NCI-H1048 (cell line): Measurements from ENCODE around the gene DCUN1D3.
"Not testable (repeated sequence)": the region's sequence is repeated elsewhere in the genome, so short reads cannot be mapped to it uniquely, and the experiment has no call there.

Source experiments
- DNase-seq: peaks from one replicate; lab custom pipeline; 2025; lab: John Stamatoyannopoulos, UW

DCUN1D3 gene, protein sequence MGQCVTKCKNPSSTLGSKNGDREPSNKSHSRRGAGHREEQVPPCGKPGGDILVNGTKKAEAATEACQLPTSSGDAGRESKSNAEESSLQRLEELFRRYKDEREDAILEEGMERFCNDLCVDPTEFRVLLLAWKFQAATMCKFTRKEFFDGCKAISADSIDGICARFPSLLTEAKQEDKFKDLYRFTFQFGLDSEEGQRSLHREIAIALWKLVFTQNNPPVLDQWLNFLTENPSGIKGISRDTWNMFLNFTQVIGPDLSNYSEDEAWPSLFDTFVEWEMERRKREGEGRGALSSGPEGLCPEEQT

GRCh38 chr16:20900299-20901067, at the start of gene DCUN1D3, which contains the start of gene LYRM1:
Gene DCUN1D3 (minus strand): TSS chr16:20900358. CDS start chr16:20862538, 37,820 bp downstream.
Gene LYRM1 (plus strand): TSS chr16:20900771. CDS start chr16:20915556, 14,785 bp downstream.
- peak; percentile 86 for DNase-seq

GRCh38 chr16:20949660-20950059, 49.5 kb upstream of the DCUN1D3 start:
- DNase-seq = no peak

GRCh38 chr16:20948444-20948843, 48.3 kb upstream of the DCUN1D3 start:
- no peak for DNase-seq

DNA sequence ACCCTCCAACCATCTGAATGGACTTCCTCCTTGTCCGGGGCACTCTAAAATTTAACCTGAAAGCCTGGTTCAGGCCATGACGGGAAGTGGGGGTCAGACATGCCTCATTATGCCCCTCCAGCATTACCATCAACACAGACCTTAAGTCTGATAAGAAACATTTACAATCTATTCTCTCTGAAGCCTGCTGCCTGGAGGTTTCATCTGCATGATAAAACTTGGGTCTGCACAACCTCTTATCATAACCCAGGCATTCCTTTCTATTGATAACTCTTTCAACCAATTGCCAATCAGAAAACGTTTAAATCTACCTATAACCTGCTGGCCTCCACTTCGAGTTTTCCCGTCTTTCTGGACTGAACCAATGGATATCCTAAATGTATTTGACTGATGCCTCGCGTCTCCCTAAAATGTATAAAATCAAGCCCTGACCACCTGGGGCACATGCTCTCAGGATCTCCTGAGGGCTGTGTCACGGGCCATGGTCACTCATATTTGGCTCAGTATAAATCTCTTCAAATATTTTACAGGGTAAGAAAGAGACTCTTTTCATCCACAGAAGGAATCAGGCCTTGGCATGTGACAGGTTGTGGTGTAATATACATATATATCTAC, 46.0 kb upstream of the DCUN1D3 start:
- no peak for DNase-seq

DNA sequence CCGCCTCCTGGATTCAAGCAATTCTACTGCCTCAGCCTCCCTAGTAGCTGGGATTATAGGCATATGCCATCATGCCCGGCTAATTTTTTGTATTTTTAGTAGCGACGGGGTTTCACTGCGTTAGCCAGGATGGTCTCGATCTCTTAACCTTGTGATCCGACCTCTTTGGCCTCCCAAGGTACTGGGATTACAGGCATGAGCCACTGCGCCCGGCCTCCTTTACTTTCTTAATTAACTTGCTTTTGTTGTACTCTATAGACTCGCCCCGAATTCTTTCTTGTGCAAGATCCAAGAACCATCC, 45.4 kb upstream of the DCUN1D3 start:
- not testable (repeated sequence) for DNase-seq

DNA sequence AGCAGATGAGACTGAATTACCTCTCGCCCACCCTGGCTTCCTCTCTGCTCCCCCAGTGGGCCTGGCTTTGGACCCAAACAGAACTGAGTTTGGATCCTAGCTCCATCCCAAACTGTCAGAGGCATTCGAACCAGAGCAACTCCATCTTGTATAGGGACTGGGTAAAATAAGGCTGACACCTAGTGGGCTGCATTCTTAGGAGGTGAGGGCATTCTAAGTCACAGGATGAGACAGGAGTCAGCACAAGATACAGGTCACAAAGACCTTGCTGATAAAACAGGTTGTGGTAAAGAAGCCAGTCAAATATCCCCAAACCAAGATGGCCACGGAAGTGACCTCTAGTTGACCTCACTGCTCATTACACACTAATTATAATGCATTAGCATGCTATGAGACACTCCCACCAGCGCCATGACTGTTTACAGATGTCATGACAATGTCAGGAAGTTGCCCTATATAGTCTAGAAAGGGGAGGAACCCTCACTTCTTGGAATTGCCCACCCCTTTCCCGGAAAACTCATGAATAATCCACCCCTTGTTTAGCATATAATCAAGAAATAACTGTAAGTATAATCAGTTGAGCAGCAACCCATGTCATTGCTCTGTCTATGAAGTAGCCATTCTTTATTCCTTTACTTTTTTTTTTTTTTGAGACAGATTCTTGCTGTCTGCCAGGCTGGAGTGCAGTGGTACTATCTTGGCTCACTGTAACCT, 44.9 kb upstream of the DCUN1D3 start:
- no peak for DNase-seq

DNA sequence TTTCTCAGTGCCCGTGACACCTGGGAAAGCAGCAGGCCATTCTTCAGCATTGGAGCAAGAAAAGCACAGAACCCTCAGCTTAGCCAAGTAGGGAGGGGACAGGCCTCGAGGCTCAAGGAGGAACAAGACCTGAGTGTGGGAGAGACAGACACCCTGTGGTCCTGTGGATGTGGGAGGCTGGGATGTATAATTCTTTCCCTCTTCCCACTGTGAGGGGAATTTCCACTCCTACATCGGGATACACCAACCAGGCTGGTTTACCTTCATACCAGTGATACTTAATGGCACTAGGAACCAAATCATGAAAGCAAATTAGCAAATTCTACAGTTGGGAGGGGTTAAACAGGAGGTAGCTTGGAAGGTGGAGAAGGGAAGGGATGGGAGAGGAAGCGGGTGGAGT, 42.1 kb upstream of the DCUN1D3 start:
- DNase-seq = no peak

DNA sequence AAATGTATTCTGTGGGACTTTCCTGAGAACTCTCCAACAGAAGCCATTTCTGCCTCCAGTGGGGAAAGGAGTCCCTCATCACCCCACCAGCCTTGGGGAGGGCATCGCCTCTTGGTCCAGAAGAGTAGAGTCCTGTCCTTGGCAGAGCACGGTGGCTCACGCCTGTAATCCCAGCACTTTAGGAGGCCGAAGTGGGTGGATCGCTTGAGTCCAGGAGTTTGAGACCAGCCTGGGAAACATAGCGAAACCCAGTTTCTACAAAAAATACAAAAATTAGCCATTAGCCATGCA, 41.4 kb upstream of the DCUN1D3 start:
- no peak for DNase-seq

- DNase-seq = no peak
These were observed 40.9 kb upstream of the DCUN1D3 start for GRCh38 chr16:20940871-20941635.

DNA sequence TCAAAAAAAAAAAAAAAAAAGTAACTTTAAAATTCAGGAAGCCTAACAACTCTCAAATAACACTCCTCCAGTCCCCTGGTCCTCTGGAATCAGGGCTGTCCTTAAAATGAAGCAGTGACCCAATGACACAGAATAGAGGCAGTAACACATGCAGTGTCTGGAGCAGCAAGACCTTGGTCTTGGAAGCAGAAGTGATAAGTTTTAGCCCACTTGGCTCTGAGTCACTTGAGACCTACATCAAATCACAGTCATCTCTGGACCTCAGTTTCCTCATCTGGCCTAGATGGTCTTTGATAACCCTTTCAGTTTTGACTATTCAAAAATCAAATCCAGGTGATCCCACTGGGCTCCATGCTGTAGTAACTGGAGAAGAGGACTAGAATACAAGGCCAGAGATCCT, 39.5 kb upstream of the DCUN1D3 start:
- DNase-seq = no peak

DNA sequence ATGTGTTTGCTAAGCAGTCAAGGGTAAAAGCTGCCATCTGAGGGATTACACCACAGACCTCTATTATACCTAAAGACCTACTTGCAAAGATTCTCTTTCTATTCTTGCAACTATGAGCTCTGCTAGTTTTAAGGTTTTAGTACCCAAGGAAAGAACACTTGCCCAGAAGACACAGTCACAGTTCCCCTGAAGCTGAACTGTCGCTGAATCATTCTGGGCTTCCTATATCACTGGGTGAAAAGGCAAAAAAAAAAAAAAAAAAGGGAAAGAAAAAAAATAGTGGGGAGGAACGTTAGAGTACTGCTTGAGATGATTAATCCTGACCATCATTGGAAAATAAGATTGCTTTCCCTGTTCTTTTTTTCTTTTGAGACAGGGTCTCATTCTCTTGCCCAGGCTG, 38.3 kb upstream of the DCUN1D3 start:
- DNase-seq = no peak

DNA sequence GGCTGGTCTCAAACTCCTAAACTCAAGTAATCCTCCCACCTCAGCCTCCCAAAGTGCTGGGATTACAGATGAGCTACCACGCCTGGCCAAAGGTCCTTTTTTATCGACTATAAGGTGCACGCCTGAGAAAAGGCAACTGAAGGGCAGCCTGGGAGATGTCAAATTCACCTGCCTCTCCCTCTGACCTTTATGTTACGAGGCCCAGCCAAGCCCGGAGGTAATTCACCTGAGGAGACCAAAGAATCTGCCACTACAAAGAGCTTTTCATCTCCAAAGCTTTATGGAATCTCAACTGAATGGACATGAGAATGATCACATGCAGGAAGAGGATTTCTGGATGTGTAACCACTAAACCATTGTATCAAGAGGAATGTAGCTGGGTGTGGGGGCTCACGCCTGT, 37.6 kb upstream of the DCUN1D3 start:
- DNase-seq = no peak

- DNase-seq = no peak
These were observed 33.4 kb upstream of the DCUN1D3 start for GRCh38 chr16:20933589-20933988.

DNA sequence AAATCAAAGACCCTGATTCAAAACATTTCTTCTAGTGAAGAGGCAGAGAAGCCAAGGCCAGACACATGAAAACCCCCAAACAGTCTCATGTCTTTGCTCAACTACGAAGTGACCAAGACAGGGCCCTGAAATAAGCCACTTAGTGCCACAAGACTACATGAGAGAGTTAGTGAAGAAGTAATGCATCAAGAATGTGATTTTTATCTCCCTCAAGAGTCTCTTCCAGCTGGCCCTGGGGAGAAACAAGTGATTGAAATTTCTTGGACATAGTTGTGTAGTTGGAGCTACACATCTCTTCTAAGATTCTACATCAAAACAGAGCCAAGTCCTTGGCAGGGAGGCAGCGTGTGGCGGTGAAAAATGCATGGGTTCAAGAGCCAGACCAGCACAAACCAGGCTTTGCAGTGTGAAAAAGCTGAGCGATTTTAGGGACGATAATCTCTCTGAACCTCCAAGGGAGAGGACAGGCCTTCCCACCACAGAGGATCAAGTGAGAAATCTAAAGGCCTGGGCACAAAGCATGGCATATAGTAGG, 31.0 kb upstream of the DCUN1D3 start:
- no peak for DNase-seq

DNA sequence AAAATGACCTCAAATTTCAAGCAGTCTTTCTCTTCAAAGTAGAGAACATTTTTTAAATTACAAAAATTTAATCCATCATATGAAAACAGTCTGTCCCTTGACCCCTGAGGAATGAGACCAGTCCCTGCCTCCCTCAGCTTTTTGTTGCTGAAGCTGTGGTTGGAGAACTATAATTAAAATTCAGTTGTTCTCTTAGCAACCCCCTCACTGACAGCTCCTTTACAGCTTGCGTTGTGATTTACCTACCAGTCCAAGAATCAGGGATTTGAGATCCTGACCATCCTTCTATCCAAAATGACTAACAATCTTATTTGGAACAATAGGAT, 30.2 kb upstream of the DCUN1D3 start:
- no peak for DNase-seq

- not testable (repeated sequence) for DNase-seq
These were observed 29.7 kb upstream of the DCUN1D3 start for GRCh38 chr16:20929676-20930364.

DNA sequence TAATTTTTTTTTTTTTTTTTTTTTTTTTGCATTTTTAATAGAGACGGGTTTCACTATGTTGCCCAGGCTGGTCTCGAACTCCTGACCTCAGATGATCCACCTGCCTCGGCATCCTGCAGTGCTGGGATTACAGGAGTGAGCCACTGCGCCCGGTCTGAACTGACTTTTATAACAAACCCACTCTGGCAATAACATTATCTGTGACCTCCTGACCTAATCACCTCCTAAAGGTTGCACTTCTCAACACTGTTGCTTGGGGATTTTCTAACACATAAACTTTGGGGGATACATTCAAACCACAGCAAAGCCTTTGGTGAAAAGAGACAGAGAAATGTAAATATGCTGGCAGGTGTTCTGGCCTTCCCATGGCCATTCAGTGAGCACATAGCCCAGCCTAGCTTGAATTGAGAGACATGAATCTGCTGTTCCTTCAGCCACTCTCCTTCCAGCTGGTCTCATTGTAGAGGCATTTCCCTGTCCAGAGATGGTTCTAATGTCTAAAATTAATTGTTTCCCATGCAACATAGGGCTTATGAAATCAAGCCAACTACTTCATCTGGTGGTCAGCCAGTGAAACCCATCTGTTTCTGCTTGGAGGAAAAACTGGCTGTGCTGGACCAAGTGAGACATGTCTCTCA, 28.7 kb upstream of the DCUN1D3 start:
- DNase-seq = no peak

DNA sequence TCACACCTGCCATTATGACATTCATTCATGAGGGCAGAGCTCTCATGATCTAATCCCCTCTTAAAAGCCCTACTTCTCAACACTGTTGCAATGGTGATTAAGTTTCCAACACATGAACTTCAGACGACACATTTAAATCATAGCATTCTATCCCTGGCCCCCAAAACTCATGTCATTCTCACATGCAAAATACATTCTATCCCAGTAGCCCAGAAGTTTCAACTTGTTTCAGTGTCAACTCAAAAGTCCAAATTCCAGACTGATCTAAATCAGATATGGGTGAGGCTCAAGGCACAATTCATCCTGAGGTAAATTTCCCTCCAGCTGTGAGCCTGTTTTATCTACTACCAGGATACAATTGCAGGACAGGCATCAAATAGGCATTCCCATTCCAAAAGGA, 25.6 kb upstream of the DCUN1D3 start:
- no peak for DNase-seq

DNA sequence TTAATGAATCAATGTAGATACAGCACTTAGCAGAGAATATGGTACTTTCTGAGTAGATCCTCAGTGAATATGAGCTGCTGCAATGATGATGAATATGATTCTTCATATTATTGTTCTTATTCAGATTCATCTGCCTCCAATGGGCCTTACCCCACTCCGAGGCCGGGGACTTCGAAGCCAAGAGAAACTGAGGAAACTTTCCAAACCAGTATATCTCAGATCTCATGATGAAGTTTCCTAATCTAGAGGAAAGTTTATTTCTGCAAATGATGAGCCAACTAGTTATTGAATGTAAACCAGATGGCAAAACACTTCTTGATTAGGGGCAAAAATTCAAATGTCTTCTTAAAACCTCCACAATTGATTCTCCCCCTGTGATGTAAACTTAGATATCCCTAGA, 23.7 kb upstream of the DCUN1D3 start:
- DNase-seq = no peak

GRCh38 chr16:20920799-20921198, 20.6 kb upstream of the DCUN1D3 start:
- no peak for DNase-seq

DNA sequence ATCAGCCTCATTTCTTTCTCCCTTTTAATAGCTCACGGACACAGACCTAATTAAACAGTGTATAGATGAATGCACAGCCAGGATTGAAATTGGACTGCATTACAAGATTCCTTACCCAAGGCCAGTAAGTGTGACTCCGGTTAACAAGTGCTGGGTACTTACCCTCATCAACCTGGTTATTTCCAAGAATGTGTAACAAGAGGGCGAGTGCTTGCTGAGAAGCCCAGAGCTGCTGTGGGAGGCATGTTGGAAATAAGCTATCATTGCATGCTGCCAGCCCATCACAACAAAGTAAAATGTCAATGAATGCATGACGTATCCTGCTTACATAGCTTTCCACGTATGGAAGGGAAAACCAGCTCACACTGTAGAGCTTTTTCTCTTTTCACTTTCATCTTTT, 19.9 kb upstream of the DCUN1D3 start:
- DNase-seq = no peak
